Activated CD8-positive, alpha-beta memory T cell treated with anti-CD3 and anti-CD28 coated beads, Interleukin-2, amount 50 U/mL, for 1 hour (primary cell): ENCODE measurements around the gene TMX2.
A peak's percentile ranks its signal among the peaks of the same experiment; 100 is the strongest.
"Not testable (repeated sequence)": the region's sequence is repeated elsewhere in the genome, so short reads cannot be mapped to it uniquely, and the experiment has no call there.

Experiments
- DNase-seq: peaks from one replicate; pipeline ENCODE4 v3.0.0-alpha.2; 2020; ENCODE audit errors: extremely low read depth

Gene TMX2

GRCh38 chr11:57713835-57714234, 1.4 kb downstream of the TMX2 start:
- no peak for DNase-seq

- not testable (repeated sequence) for DNase-seq
These were observed 4.3 kb downstream of the TMX2 start for GRCh38 chr11:57716726-57717125.

GRCh38 chr11:57727185-57727584, 14.8 kb downstream of the TMX2 start:
- DNase-seq = no peak

GRCh38 chr11:57728829-57729228, 16.4 kb downstream of the TMX2 start:
- no peak for DNase-seq

GRCh38 chr11:57729479-57729878, 17.1 kb downstream of the TMX2 start:
- DNase-seq = no peak

GRCh38 chr11:57732661-57733060, 20.3 kb downstream of the TMX2 start:
- no peak for DNase-seq

- no peak for DNase-seq
These were observed 23.4 kb downstream of the TMX2 start for GRCh38 chr11:57735619-57736298.

- DNase-seq = peak; percentile 87
These were observed 29.0 kb downstream of the TMX2 start, which contains the start of gene SELENOH for GRCh38 chr11:57741132-57742086. Gene SELENOH, plus strand, starts transcription at chr11:57741491. Its CDS starts 105 bp downstream, at chr11:57741596.

- DNase-seq = no peak
These were observed 29.7 kb downstream of the TMX2 start for GRCh38 chr11:57742087-57742452.

- DNase-seq = no peak
These were observed 32.0 kb downstream of the TMX2 start for GRCh38 chr11:57744357-57744756.

- DNase-seq = no peak
These were observed 32.8 kb downstream of the TMX2 start for GRCh38 chr11:57745206-57745605.

- no peak for DNase-seq
These were observed 34.5 kb downstream of the TMX2 start for GRCh38 chr11:57746920-57747319.

GRCh38 chr11:57751176-57751575, 38.8 kb downstream of the TMX2 start:
- DNase-seq = no peak

GRCh38 chr11:57751676-57752253, 39.4 kb downstream of the TMX2 start, which contains the start of gene BTBD18:
Gene BTBD18, minus strand, starts transcription at chr11:57751819. Its CDS starts 631 bp downstream, at chr11:57751188.
- no peak for DNase-seq

- DNase-seq = no peak
These were observed 40.6 kb downstream of the TMX2 start for GRCh38 chr11:57752954-57753353.

GRCh38 chr11:57758174-57758573, 45.8 kb downstream of the TMX2 start:
- no peak for DNase-seq

- no peak for DNase-seq
These were observed 49.2 kb downstream of the TMX2 start, which contains the start of gene CTNND1 for GRCh38 chr11:57761301-57762234. Gene CTNND1, plus strand, starts transcription at chr11:57761802. Its CDS starts 29,677 bp downstream, at chr11:57791479.

- DNase-seq = no peak
These were observed 50.0 kb downstream of the TMX2 start for GRCh38 chr11:57762235-57762861.

GRCh38 chr11:57763568-57763967, 51.2 kb downstream of the TMX2 start:
- DNase-seq = no peak

GRCh38 chr11:57764021-57764420, 51.6 kb downstream of the TMX2 start:
- no peak for DNase-seq

- DNase-seq = no peak
These were observed 52.2 kb downstream of the TMX2 start for GRCh38 chr11:57764566-57764965.
